Measurements from ENCODE around the gene SGPP2. TPM values are rescaled to one million over a fixed set of nuclear protein-coding genes. Genes with fewer than 3 reads are reported as not detected.

SGPP2 gene
- total RNA-seq, 4 donors from 2014 or later: 33.6 to 66.0 (median 49.4) TPM

GRCh38 chr2:222450021-222450420 is 25.7 kb downstream of the SGPP2 start:
- no peak overlapping the region for H3K27ac ChIP-seq
- TF ChIP-seq, protein P1, sequence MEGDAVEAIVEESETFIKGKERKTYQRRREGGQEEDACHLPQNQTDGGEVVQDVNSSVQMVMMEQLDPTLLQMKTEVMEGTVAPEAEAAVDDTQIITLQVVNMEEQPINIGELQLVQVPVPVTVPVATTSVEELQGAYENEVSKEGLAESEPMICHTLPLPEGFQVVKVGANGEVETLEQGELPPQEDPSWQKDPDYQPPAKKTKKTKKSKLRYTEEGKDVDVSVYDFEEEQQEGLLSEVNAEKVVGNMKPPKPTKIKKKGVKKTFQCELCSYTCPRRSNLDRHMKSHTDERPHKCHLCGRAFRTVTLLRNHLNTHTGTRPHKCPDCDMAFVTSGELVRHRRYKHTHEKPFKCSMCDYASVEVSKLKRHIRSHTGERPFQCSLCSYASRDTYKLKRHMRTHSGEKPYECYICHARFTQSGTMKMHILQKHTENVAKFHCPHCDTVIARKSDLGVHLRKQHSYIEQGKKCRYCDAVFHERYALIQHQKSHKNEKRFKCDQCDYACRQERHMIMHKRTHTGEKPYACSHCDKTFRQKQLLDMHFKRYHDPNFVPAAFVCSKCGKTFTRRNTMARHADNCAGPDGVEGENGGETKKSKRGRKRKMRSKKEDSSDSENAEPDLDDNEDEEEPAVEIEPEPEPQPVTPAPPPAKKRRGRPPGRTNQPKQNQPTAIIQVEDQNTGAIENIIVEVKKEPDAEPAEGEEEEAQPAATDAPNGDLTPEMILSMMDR (IDR thresholded peaks at IDR 0.05): no peak
- TF ChIP-seq POLR2A (IDR thresholded peaks at IDR 0.05): no peak
- WGBS, 2 donors: 68 to 71% methylated on average over 2 of the region's 2 CpGs
- no peaks in the 10 kb centered on the region for H3K9me3 ChIP-seq
- H3K27me3 ChIP-seq: no peaks in the 10 kb centered on the region
- no peaks in the 10 kb centered on the region for H3K36me3 ChIP-seq
- intact Hi-C loops (cut with DNase I): no loop called here
- H3K4me1 ChIP-seq: peaks cover 0 to 19% (median 6%) of the 10 kb centered on the region in 3 donors
- no peak for DNase-seq
- no peak overlapping the region for H3K4me3 ChIP-seq

- no peak for TF ChIP-seq POLR2A (IDR thresholded peaks at IDR 0.05)
- TF ChIP-seq, protein P1 (IDR thresholded peaks at IDR 0.05): no peak
- no peak for DNase-seq
- no peaks in the 10 kb centered on the region for H3K27me3 ChIP-seq
These were observed 26.9 kb downstream of the SGPP2 start for GRCh38 chr2:222451224-222451674.

DNA sequence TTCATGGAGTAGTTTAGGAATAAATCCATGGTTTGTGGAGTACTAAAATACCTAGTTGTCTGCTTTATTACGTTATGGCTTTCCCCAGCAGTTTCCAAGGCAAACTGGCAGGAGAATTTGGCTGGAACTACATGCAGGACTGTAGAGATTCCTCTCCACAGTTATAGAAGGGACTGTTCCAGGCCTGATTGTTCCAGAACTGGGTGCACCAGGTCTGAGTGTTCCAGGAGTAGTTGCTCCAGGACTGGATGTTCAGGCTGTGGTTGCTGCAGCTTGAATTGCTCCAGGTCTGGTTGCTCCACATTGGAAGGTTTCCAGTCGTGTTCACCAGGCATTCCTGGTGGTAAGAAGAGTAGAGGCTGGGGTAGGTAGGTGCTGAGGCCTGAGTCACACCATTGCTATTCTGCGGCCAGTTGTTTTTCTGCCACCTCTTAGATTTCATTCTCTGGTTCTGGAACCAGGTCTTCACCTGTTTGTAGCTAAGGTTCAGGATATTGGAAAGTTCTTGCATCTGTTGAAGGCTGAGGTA is 28.1 kb downstream of the SGPP2 start:
- H3K4me3 ChIP-seq: no peak overlapping the region
- no peak overlapping the region for H3K27ac ChIP-seq
- TF ChIP-seq POLR2A (IDR thresholded peaks at IDR 0.05): no peak
- TF ChIP-seq, protein P1 (IDR thresholded peaks at IDR 0.05): no peak
- 57 to 95% methylated on average over 2 to 3 of the region's 3 CpGs for WGBS, 2 donors
- DNase-seq: no peak
- no peaks in the 10 kb centered on the region for H3K9me3 ChIP-seq
- H3K4me1 ChIP-seq: peaks cover 0 to 19% (median 6%) of the 10 kb centered on the region in 3 donors
- intact Hi-C loops (cut with DNase I): no loop called here
- H3K27me3 ChIP-seq: no peaks in the 10 kb centered on the region
- H3K36me3 ChIP-seq: no peaks in the 10 kb centered on the region

More at GRCh38 chr2:222451224-222451674, 26.9 kb downstream of the SGPP2 start:
- WGBS, 2 donors: 56 to 71% methylated on average over 5 of the region's 5 CpGs
- Histone ChIP-seq H3K27ac (no peak overlapping the region), H3K4me3 (no peak overlapping the region), H3K4me1 (peaks cover 0 to 19% (median 6%) of the 10 kb centered on the region in 3 donors), H3K9me3 (no peaks in the 10 kb centered on the region), H3K36me3 (no peaks in the 10 kb centered on the region)
- intact Hi-C loops (cut with DNase I): no loop called here

DNA sequence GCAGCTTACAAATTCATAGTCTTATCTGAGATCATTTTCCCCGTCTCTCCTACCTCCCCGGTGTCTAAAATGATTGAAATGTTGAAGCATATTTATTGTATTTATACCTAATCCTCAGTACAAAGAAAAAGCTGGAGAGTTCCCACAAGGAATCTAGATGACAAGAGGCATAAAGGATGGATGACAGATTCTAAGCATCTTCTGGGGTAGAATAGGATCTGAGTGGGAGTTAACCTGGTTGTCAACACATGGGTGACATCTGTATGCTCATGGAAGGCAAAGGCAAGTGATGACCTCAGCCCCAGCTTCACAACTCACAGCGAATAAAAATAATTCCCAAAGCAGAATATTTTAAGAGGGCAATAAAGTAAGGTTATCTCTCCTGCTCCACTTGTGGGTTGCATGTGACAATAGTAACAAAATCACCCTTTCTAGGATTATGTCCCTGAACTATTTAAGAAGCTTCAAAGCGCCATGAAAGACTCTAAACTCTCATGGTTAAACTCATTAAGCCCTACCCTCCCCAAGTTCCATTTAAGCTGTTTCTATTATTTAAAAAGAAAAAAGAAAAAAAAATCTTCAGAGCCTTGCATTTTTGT is 32.2 kb downstream of the SGPP2 start:
- WGBS, 2 donors: 86 to 93% methylated on average over 4 of the region's 4 CpGs
- intact Hi-C loops (cut with DNase I): no loop called here

GRCh38 chr2:222459983-222460382 is 35.6 kb downstream of the SGPP2 start:
- 87 to 93% methylated on average over 10 of the region's 10 CpGs for WGBS, 2 donors
- intact Hi-C loops (cut with DNase I): no loop called here
- DNase-seq: no peak
- H3K36me3 ChIP-seq: peaks cover 0 to 5% (median 0%) of the 10 kb centered on the region in 3 donors
- no peak overlapping the region for H3K4me3 ChIP-seq
- H3K27ac ChIP-seq: no peak overlapping the region
- no peaks in the 10 kb centered on the region for H3K27me3 ChIP-seq
- no peaks in the 10 kb centered on the region for H3K4me1 ChIP-seq
- H3K9me3 ChIP-seq: no peaks in the 10 kb centered on the region
- TF ChIP-seq, protein P1 (IDR thresholded peaks at IDR 0.05): no peak
- no peak for TF ChIP-seq POLR2A (IDR thresholded peaks at IDR 0.05)

More for the DNA sequence above, 32.2 kb downstream of the SGPP2 start:
- DNase-seq: no peak
- Histone ChIP-seq H3K27ac (no peak overlapping the region), H3K4me1 (peaks cover 0 to 8% (median 0%) of the 10 kb centered on the region in 3 donors), H3K36me3 (no peaks in the 10 kb centered on the region), H3K4me3 (no peak overlapping the region), H3K9me3 (no peaks in the 10 kb centered on the region), H3K27me3 (no peaks in the 10 kb centered on the region)
- TF ChIP-seq, protein P1 (IDR thresholded peaks at IDR 0.05): no peak
- TF ChIP-seq POLR2A (IDR thresholded peaks at IDR 0.05): no peak
